SK-N-MC (cell line): Measurements from ENCODE around the gene THOC2.
"Not testable (repeated sequence)": the region's sequence is repeated elsewhere in the genome, so short reads cannot be mapped to it uniquely, and the experiment has no call there.

Source experiments
- EZH2 ChIP-seq: fragments of 200-600 bp; sonication (generic); IDR thresholded peaks from one replicate; pipeline ENCODE4 v1.6.1; 2017; ENCODE audit warnings: antibody characterized with exemption
- FOXP2 ChIP-seq: optimal IDR thresholded peaks from 2 replicates; pipeline ENCODE3; 2011; ENCODE audit warnings: mild to moderate bottlenecking, moderate library complexity; ENCODE audit not compliant: insufficient read depth; ENCODE audit errors: extremely low read length, control extremely low read depth
- POLR2AphosphoS5 ChIP-seq: IDR thresholded peaks from 2 replicates; pipeline ENCODE4 v1.6.1; 2012; ENCODE audit warnings: mild to moderate bottlenecking, low read depth, low read length, borderline replicate concordance

DNA sequence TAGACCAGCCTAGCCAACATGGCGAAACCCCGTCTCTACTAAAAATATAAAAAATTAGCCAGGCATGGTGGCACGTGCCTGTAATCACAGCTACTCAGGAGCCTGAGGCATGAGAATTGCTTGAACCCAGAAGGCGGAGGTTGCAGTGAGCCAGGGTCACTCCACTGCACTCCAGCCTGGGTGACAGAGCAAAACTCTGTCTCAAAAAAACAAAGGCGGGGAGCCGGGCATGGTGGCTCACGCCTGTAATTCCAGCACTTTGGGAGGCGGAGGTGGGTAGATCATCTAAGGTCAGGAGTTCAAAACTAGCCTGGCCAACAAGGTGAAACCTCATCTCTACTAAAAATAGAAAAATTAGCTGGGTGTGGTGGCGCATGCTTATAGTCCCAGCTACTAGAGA is 76.3 kb downstream of the THOC2 start:
- TF ChIP-seq EZH2, POLR2AphosphoS5, FOXP2: not testable (repeated sequence)
